IPS DF 6.9 (cell line): Measurements from ENCODE around the gene COL18A1.
"Not testable (repeated sequence)": the region's sequence is repeated elsewhere in the genome, so short reads cannot be mapped to it uniquely, and the experiment has no call there.

Source experiments
- DNase-seq: peaks from one replicate; pipeline ENCODE4 v3.0.0-alpha.2; 2013; ENCODE audit warnings: low read depth, low spot score
- H3K27ac ChIP-seq: one replicate; pipeline ENCODE4 v1.5.1; 2013; ENCODE audit warnings: low read length, control low read depth
- H3K27me3 ChIP-seq: 2 replicates; pipeline ENCODE4 v1.6.1; 2013; ENCODE audit warnings: mild to moderate bottlenecking, low read length; ENCODE audit not compliant: control insufficient read depth, insufficient read depth
- H3K36me3 ChIP-seq: 2 replicates; pipeline ENCODE4 v1.6.1; 2013; ENCODE audit warnings: low read length; ENCODE audit not compliant: control insufficient read depth, insufficient read depth
- H3K4me1 ChIP-seq: 2 replicates; pipeline ENCODE4 v1.6.1; 2013; ENCODE audit warnings: low read length; ENCODE audit not compliant: control insufficient read depth, insufficient read depth
- H3K4me3 ChIP-seq: 2 replicates; pipeline ENCODE4 v1.5.1; 2013; ENCODE audit warnings: mild to moderate bottlenecking, low read length
- H3K9me3 ChIP-seq: 2 replicates; pipeline ENCODE4 v1.6.1; 2013; ENCODE audit warnings: low read length, inconsistent platforms; ENCODE audit not compliant: control insufficient read depth, insufficient read depth
- WGBS: extraction: QIAGEN DNeasy Blood & Tissue Kit; methylation state at CpG from one replicate; pipeline ENCODE4 v1.1.7; 2013; ENCODE audit warnings: mixed read lengths, missing lambda C conversion rate; ENCODE audit not compliant: insufficient read length, insufficient coverage; 5-methylcytosine and 5-hydroxymethylcytosine counted together

The COL18A1 gene

DNA sequence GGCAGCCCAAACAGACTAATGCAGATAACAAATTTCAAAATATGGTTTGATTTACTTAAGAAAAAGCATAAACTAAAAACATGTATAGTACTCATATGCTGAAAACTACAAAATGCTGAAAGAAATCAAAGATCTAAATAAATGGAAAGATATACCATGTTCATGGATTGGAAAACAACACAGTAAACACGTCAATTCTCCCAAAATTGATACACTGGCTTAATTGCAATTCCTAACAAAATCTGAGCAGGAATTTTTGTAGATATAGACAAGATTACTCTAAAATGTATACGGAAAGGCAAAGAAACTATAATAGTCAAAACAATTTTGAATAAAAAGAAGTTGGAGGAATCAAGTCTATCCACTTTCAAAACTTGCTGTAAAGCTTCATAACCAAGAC is 116.3 kb downstream of the COL18A1 start:
- Histone ChIP-seq H3K4me3 (no peak overlapping the region), H3K4me1 (no peaks in the 10 kb centered on the region), H3K9me3 (no peaks in the 10 kb centered on the region; the same call in 1 of the 2 replicates), H3K36me3 (peaks cover 8% of the 10 kb centered on the region), H3K27me3 (no peaks in the 10 kb centered on the region), H3K27ac (no peak overlapping the region)
- no peak for DNase-seq
- no CpG with 5 or more reads among the region's 2 CpGs for WGBS

DNA sequence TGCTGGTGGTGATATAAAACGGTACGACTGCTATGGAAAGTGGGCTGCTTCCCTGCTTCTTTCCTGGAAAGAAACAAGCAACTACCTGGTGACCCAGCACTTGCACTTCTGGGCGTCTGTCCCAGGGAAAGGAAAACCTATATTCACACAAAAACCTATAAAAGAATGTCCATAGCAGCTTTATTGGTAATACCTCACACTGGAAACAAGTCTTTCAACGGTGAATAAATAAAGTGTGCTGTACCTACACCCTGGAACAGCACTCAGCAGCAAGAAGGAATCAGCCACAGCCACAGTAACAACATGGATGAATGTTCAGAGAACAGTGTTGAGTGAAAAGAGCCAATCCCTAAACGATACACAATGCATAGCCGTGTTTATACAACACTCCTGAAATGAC is 117.4 kb downstream of the COL18A1 start:
- no peak for DNase-seq
- Histone ChIP-seq H3K27me3 (no peaks in the 10 kb centered on the region), H3K36me3 (peaks cover 3% of the 10 kb centered on the region; the same call in 1 of the 2 replicates), H3K27ac (no peak overlapping the region), H3K9me3 (no peaks in the 10 kb centered on the region; the same call in 1 of the 2 replicates), H3K4me1 (no peaks in the 10 kb centered on the region), H3K4me3 (no peak overlapping the region)
- no CpG with 5 or more reads among the region's 6 CpGs for WGBS

DNA sequence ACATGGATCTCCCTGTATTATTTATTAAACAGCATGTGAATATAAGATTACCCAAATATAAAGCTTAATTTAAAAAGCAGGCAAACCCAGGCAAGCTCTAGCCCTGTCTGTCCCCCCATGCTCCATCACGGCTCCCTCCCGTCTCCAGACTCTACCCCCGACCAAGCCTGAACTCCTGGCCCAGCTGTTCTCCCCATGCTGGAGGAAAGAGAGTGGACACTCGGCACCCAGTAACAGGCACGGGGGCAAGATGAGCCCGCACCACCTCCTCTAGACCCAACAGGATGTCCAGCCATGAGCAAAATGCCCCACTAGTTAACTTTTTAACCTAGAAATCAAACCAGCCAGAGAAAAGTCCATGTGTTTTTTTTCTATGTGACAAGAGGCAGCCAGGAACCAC is 118.0 kb downstream of the COL18A1 start:
- Histone ChIP-seq H3K4me3 (no peak overlapping the region), H3K36me3 (peaks cover 3% of the 10 kb centered on the region; the same call in 1 of the 2 replicates), H3K9me3 (no peaks in the 10 kb centered on the region; the same call in 1 of the 2 replicates), H3K27ac (no peak overlapping the region), H3K27me3 (no peaks in the 10 kb centered on the region), H3K4me1 (no peaks in the 10 kb centered on the region)
- no peak for DNase-seq
- no CpG with 5 or more reads among the region's 6 CpGs for WGBS

DNA sequence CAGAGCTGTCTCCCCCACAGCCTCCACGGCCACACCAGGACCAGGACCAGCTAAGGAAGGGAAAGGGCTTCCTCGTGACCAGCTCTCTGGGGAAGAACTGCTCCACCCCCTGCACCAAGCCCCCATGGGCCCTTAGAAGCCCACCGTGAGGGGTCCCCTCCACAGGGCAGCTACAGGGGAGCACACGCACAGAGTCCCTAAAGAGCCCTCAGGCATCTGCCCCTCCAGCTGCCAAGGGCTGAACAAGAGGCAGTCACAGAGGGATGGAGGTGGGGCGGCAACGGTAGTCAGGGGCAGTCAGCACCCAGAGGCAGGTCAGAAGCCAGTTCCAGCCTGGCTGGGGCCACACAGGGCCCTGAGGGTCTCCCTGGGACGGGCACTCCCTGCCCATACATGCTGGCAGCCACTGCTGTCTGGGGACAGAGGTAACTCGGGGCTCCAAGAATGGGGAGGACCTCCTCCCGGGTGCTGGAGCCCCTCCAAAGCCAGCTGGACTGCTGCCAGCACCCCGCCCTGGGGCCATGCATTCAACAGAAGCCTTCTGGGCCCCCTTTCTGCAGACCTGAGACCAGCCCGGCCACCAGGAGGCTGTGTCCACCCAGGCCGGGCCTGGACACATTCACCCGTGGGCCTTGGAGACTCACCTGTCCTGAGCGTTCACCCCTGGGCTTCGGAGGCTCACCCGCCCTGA is 118.6 kb downstream of the COL18A1 start:
- H3K9me3 ChIP-seq, result no peaks in the 10 kb centered on the region; the same call in 1 of the 2 replicates
- WGBS, result no CpG with 5 or more reads among the region's 16 CpGs
- peaks cover 3% of the 10 kb centered on the region; the same call in 1 of the 2 replicates for H3K36me3 ChIP-seq

DNA sequence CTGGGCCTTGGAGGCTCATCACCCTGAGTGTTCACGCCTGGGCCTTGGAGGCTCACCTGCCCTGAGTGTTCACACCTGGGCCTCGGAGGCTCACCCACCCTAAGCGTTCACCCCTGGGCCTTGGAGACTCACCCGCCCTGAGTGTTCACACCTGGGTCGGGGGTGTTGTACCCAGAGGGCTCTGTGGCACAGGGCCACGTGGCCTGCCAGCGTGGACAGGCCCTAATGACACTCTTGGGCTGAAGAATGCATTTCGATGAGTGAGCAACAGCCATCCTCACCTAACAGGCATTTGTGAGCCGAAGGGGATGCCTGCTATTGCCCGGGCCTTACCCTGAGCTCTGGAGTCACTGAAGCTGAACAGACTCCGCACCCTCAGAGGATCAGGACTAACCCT is 119.8 kb downstream of the COL18A1 start:
- H3K36me3 ChIP-seq, result peaks cover 9% of the 10 kb centered on the region; the same call in 1 of the 2 replicates

More for the DNA sequence above, 118.6 kb downstream of the COL18A1 start:
- no peak for DNase-seq
- H3K27me3 ChIP-seq, result no peaks in the 10 kb centered on the region
- no peak overlapping the region for H3K27ac ChIP-seq
- H3K4me3 ChIP-seq, result no peak overlapping the region
- H3K4me1 ChIP-seq, result no peaks in the 10 kb centered on the region

DNA sequence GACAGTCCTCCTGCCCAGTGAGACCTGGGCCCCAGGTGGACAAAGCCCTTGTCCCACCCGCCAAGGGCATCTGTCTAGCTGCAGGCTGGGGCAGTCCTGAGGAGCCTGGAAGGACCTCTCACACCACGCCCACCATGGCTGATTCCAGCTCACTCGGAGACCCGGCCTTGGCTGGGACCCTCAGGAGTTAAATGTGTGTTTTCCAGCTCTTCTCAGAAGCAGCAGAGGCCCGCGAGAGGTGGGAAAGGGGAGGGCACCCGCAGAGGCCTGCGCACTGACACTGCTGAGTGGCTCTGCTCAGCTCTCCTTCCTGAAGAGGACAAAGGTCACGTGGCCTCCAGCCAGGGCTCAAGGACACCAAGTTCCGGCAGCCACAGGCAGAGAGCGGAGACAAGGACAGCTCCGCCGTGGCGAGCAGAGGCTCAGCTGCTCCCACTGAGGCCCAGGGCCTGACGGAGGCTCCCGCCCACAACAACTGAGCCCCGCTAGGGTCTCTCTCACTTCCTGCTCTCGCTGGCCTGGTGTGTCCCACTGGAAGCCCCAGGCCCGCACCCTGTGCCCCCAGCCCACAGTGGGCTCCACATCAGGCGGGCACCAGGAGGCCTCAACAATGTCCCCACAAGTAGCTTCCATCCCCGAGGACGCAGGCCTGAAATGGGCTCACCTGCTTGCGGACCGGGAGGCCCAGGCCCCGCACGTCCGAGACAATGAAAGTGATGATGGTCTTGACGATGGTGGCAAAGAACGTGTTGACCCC is 120.4 kb downstream of the COL18A1 start:
- no peaks in the 10 kb centered on the region; the same call in 1 of the 2 replicates for H3K9me3 ChIP-seq
- no peaks in the 10 kb centered on the region for H3K4me1 ChIP-seq
- H3K27me3 ChIP-seq, result no peaks in the 10 kb centered on the region
- H3K36me3 ChIP-seq, result peaks cover 15% of the 10 kb centered on the region
- WGBS, result no CpG with 5 or more reads among the region's 29 CpGs
- no peak overlapping the region for H3K4me3 ChIP-seq
- no peak for DNase-seq
- no peak overlapping the region for H3K27ac ChIP-seq

More for the DNA sequence above, 119.8 kb downstream of the COL18A1 start:
- Histone ChIP-seq H3K4me3 (no peak overlapping the region), H3K4me1 (no peaks in the 10 kb centered on the region), H3K9me3 (no peaks in the 10 kb centered on the region; the same call in 1 of the 2 replicates), H3K27ac (no peak overlapping the region), H3K27me3 (no peaks in the 10 kb centered on the region)
- no CpG with 5 or more reads among the region's 11 CpGs for WGBS
- no peak for DNase-seq

DNA sequence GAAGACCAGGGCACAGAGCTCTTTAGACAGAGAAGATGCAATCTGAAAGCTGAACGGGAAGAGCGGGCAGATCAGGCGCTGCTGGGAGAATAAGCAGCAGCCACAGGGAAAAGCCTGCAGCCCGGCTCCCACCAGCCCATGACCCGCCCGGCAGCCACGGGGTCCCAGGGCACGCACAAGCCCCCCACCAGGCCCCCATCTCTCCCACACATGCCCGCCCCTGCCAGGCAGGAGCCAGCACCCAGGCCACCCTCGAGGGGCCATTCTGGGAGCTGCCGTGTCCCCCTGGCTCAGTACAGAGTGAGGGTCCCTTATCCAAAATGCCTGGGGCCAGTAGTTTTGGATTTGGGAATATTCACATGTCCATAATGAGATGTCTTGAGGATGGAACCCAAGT is 120.9 kb downstream of the COL18A1 start:
- H3K27me3 ChIP-seq, result no peaks in the 10 kb centered on the region
- H3K4me3 ChIP-seq, result no peak overlapping the region
- DNase-seq, result no peak
- peaks cover 20% of the 10 kb centered on the region for H3K36me3 ChIP-seq
- no peaks in the 10 kb centered on the region for H3K9me3 ChIP-seq
- no CpG with 5 or more reads among the region's 11 CpGs for WGBS
- H3K4me1 ChIP-seq, result no peaks in the 10 kb centered on the region
- H3K27ac ChIP-seq, result no peak overlapping the region

DNA sequence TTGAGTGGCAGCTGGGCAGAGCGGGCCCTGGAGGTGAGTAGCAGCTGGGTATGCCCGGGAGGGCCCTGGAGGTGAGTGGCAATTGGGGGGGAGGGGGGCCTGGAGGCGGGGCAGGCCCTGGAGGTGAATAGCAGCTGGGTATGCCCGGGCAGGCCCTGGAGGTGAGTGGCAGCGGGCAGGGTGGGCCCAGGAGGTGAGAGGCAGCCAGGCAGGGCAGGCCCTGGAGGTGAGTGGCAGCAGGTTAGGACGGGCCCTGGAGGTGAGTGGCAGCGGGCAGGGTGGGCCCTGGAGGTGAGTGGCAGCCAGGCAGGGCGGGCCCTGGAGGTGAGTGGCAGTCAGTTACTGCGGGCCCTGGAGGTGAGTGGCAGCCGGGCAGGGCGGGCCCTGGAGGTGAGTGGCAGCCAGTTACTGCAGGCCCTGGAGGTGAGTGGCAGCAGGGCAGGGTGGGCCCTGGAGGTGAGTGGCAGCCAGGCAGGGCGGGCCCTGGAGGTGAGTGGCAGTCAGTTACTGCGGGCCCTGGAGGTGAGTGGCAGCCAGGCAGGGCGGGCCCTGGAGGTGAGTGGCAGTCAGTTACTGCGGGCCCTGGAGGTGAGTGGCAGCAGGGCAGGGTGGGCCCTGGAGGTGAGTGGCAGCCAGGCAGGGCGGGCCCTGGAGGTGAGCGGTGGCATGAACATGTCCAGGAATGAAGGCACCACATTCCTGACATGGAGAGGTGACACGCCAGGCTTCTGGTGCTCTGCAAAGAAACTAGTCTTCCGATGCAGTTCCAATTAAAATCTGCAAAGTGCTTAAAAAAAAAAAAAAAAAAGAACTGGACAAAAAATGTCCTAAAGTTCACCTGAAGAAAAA is 122.4 kb downstream of the COL18A1 start:
- not testable (repeated sequence) for H3K4me1 ChIP-seq, H3K4me3 ChIP-seq, H3K9me3 ChIP-seq, DNase-seq, H3K27me3 ChIP-seq, H3K27ac ChIP-seq
- no CpG with 5 or more reads among the region's 19 CpGs for WGBS
- peaks cover 30% of the 10 kb centered on the region for H3K36me3 ChIP-seq

DNA sequence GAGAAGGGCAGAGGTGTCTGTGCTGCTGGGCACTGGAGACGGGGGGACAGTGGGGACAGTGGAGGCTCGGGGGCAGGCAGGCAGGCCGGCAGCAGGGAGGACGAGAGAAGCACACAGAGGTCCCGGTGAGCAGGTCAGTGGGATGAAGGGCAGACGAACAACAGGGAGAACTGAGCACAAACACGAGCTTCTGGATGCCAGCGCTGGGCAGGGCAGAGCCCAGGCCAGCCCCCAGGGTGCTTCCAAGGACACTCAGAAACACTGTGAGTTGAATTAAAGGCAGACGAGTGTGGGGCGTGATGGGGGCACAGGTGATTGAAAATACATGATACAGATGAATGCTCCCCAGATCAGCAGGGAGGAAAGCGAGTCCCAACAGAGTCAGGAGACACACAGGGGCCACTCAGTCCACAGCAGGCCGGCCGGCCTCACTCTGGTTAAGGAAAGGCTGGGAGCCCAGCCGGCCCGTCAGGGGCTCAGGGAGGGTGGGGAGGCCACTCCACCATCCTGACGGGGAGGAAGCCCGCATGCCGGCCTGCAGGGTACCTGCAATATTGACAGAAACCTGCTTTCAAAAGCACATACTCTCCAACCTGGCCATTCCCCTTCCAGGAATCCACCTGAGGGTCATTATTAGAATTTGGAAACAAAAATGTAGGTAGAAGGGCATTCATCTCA is 123.2 kb downstream of the COL18A1 start:
- Histone ChIP-seq H3K4me3 (no peak overlapping the region), H3K4me1 (no peaks in the 10 kb centered on the region; the same call in 1 of the 2 replicates), H3K27me3 (no peaks in the 10 kb centered on the region), H3K9me3 (no peaks in the 10 kb centered on the region), H3K36me3 (peaks cover 30% of the 10 kb centered on the region), H3K27ac (no peak overlapping the region)
- no CpG with 5 or more reads among the region's 18 CpGs for WGBS
- DNase-seq, result no peak
